ENCODE results near the gene ACADM.
"Not testable (repeated sequence)": the region's sequence is repeated elsewhere in the genome, so short reads cannot be mapped to it uniquely, and the experiment has no call there.

ACADM gene

DNA sequence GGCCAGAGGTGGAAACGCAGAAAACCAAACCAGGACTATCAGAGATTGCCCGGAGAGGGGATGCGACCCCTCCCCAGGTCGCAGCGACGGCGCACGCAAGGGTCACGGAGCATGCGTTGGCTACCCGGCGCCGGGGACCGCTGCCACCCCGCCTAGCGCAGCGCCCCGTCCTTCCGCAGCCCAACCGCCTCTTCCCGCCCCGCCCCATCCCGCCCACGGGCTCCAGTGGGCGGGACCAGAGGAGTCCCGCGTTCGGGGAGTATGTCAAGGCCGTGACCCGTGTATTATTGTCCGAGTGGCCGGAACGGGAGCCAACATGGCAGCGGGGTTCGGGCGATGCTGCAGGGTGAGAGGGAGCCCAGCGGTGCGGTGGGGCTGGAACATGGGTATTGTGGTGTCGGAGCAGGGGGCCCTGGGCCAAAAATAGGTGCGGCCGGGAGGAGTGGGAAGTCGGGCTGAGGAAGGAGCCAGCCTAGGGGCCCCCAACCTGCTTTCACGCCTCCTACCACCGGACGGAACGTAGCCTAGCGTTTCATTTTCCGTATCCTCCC is at the start of gene ACADM:
Gene ACADM (plus strand): TSS at position 238 of the 551 bp plus-strand sequence. CDS start 79 bp downstream, at position 317.
- peak; percentile 58 for DNase-seq

DNA sequence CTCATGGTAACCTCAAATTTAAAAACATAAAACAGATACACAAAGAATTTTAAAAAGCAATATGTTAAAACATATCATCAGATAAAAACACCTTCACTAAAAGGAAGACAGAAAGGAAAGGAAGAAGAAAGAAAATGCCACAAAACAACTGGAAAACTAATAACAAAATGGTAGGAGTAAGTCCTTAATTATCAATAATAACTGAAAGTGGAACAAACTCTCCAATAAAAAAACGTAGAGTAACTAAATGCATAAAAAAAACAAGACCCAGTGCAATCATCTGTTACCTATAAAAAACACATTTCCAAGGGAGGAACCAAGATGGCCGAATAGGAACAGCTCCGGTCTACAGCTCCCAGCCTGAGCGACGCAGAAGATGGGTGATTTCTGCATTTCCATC is 47.1 kb upstream of the ACADM start:
- DNase-seq, result peak; percentile 7

DNA sequence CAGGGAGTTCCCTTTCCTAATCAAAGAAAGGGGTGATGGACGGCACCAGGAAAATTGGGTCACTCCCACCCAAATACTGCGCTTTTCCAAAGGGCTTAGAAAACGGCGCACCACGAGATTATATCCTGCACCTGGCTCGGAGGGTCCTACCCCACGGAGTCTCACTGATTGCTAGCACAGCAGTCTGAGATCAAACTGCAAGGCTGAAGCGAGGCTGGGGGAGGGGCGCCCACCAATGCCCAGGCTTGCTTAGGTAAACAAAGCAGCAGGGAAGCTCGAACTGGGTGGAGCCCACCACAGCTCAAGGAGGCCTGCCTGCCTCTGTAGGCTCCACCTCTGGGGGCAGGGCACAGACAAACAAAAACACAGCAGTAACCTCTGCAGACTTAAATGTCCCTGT is 46.5 kb upstream of the ACADM start:
- not testable (repeated sequence) for DNase-seq

DNA sequence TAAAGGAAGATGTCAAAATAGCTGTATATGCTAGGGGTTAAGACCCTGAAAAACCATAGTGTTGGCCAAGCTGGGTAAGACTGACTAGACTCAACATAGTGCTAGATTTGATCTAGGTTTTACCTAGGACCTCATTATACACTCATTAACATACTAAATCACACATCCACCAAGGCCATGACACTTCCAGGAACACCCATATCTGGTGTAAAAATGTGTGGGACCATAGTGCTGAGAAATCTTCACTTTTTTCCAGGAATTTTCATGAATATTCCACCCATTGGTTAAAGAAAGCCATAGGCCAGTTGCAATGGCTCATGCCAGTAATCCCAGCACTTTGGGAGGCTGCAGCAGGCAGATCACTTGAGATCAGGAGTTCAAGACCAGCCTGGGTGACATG is 34.0 kb upstream of the ACADM start:
- DNase-seq, result no peak

DNA sequence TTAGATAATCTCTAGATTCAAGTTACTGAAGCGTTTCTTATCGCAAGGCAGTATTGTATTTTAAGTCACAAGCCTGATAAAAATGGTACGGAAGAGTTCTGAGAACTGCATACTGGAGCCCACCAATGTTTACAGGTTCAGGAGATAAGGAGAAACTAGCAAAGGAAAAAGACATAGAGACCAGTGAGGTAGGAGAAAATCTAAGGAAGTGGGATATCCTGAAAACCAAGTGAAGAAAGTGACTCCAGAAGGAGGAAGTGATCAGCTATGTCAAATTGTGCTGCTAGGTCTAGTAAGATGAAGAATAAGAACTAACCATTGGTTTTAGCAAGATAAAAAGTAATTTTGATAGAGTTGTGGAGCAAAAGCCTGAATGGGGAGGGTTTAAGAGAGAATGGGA is 31.0 kb upstream of the ACADM start:
- no peak for DNase-seq

DNA sequence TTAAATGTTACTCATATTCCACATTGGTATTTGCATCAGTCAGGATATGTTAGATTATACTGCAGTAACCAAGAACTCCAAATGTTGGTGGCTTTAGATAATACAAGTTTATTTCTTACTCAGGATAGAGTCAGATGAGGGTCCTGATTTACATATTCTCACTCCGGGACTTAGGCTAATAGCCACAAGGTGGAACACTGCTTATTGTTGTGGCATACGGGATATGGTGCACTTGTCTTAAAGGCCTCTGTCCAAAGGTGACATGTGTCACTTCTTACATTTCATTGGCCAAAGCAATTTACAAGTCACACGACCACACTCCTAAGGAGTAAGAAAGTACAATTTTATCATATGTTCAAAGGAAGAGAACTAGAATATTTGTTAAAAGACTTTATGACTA is 28.5 kb upstream of the ACADM start:
- DNase-seq, result no peak

DNA sequence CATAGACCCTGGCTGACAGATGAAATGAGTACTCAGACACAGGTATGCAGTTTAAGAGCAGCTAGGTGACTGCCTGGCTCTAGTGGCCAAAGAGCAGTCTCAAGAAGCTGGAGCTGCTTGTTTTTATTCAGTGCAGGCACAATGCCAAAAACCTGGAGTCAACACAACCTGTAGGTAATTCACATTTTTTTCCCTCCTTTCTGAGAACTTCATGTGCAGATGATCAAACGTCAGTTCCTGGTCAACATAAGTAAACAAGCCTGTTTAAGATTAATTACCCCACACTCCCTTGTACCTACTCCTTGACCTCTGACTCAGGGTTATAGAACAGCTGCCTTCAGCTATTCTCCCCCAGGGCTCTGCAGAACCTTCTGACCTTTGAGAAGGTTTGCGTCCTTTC is 17.3 kb upstream of the ACADM start:
- no peak for DNase-seq

DNA sequence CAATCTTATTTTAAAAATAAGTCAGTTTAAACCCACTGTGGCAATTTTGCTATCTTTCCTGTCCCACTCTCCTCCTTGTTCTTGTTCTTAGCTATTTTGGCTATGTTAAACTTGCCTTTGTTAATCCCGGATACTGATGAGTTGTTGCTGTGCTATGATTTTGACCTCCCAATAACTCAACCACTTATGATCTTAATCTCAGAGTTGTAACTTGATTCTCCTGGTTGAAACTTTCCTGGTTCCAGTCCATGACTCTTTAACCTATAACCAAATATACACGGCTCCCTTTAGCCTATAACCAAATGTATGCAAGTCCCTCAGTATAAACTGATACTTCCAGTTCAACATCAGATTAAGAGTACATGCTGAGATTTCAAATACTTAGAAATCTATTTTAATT is 15.6 kb upstream of the ACADM start:
- no peak for DNase-seq

DNA sequence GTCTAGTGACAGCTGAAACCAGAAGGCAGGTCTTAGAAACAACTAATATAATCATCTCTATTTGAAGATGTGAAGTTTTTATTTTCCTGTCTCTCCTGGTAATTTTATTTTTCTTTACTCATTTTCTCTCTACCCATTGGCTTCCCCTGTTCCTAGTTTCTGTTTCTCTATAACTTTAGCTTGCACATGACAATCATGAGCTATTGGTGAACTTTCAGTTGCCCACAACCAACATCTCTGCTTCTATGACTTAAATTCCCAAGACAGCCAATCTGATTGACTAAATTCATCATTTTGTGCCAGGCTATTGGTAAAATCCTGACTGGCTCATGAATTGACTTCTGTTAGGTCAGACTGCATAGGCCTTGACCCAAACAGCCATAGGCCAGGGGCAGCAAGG is 13.7 kb upstream of the ACADM start:
- no peak for DNase-seq

DNA sequence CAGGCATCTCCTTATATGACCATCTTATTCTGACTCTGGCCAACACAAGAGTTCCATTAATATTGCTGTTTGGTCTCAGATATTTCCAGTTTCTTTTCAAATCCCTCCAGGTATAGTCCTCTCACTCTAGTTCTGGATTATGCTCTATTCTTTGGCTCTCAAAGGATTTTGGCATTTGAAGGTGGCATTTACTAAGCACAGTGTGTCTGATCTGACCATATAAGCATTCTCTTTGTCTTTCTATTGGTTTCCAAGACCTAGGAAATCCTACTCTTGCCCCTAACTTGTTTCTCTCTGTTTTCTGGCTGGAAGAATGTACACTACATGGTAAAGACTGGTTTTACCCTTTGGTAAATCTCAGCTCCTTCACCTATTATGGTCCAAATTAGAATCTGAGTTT is 12.7 kb upstream of the ACADM start:
- no peak for DNase-seq

DNA sequence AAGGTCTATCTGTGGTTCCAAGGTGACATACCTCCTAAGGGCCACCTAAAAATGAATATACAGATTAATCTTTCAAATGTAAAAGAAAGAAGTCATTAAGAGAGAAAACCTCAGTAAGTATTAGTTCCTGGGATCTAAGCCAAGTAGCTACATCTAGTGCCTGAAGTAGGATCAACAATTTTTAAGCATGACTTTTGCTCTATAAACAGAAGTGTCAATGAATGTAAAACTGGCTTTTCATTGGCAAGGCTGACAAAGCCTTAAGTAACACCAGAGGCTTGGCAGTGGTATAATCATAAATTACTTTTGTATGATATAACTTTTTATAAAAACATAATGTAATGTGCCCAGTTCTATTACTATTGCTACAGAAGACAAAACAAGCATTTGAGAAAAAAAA is 12.2 kb upstream of the ACADM start:
- no peak for DNase-seq

DNA sequence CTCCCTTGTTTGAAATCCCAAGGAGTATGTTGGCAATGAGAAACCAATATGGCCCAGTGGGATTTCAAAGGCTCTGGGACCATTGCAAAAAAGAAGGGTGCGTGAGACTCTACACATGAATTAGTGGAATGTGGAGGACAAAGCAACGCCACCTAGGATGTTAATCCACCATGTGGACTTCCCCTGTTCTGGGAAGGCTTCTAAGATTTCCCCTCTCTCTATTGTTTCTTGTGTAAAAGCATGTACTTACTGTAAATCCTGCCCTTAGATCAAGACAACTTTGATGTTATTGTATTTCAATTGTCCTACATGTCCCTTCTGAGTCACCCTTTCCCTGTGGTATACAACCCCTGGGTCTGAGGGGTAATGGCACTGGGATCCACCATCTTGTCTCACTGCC is 4.7 kb upstream of the ACADM start:
- DNase-seq, result no peak

DNA sequence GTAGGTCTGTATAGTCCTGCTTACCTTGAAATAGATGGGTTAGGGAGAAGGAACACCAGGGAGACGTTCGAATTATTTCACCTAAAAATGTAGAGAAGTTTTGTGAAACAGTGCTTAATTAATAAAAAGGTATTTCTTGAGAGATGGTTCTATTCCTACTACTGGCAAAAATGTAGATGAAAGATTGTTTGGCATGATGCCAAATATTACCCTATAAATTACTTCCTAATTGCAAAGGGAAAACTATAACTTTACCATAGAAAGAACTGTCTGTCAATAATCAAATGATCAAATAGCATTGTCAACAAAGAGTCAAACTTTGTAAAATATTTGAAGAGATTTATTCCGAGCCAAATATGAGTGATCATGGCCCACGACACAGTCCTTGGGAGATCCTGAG is 4.2 kb upstream of the ACADM start:
- no peak for DNase-seq

DNA sequence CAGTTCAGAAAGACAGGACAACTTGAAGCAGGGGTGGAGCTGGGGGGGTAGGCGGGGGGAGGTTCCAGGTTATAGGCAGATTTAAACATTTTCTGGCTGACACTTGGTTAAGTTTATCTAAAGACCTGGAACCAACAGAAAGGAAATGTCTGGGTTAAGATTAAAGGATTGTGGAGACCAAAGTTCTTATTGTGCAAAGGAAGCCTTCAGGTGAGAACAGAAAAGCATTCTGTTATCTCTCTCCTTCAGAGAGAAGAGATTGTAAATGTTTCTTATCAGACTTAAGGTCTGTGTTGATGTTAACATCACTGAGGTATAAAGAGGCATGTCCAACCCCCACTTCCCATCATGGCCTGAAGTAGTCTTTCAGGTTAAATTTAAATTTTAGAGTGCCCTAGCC is 3.7 kb upstream of the ACADM start:
- DNase-seq, result no peak

DNA sequence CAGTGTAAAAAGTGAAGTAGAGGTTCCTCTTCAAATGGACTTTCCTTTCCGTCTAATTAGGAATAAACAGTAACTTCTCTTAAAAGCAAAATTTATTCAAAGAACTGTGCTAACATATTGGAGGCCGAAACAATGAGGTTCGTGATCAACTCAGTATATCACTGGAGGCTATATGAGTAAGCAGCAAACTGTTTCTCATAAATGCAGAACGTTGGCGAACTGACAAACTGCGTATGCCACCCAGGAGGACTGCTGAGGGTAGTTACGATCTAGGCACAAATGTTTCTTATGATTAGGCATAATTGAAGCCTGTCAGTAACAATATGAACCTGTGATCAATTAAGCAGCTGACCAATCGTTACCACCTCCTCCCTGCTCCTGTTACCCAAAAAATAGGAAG is 2.3 kb upstream of the ACADM start:
- DNase-seq, result not testable (repeated sequence)

DNA sequence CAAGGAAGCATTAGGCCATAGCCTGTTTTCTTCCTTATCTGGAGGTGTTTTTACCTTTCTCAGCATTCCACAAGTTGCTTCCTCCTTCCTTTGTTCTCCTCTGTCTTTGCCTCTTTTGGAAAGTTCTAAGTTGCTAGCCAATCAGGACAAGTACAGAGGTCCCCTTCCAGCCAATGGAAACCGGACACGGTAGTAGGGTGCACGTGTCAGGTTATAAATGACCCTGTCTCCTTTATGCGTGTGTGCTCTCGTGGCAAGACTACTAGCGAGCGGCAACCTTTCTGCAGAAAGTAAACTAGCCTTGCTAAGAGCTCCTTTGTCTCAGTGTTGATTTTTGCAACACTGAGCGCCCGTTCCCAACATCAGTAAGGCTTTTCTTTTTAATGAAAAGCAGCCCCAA is 1.5 kb upstream of the ACADM start:
- DNase-seq, result no peak

DNA sequence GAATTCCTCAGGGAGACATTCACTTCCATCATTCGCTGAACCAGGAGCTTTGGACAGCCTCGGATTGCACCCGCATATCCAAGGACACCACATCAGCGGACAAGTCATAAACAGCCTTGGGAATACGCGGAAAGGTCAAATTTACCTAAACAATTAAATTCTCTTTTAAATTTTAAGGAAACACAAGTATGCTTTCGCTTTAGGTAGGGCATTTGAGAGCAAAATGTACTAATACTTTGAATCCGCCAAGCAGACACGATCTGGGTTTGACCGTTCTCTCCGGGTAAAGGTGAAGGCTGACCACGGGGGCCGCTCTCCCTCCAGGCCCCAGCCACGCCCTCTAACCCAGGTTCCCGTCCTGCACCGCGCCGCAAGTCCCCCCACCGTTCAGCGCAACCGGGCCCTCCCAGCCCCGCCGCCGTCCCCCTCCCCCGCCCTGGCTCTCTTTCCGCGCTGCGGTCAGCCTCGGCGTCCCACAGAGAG is 479 bp upstream of the ACADM start:
- DNase-seq, result peak; percentile 60

DNA sequence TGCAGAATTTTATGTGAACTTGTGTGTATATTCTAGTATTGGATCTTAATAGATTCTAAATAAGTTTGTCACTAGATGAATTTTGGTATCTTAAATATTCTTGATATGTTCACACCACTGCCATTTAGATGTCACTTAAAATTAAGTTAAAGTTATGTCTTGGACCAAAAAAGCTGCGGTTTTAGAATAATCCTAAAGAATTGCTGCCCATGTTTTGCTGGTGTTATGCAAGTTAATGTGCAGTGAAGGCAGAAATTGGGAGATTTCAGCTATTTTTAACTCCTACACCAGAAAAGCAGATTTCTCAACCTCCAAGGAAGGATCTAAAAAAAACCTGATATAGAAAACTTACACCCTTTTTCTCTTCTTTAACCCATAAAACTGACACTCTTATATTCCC is 757 bp downstream of the ACADM start:
- no peak for DNase-seq

DNA sequence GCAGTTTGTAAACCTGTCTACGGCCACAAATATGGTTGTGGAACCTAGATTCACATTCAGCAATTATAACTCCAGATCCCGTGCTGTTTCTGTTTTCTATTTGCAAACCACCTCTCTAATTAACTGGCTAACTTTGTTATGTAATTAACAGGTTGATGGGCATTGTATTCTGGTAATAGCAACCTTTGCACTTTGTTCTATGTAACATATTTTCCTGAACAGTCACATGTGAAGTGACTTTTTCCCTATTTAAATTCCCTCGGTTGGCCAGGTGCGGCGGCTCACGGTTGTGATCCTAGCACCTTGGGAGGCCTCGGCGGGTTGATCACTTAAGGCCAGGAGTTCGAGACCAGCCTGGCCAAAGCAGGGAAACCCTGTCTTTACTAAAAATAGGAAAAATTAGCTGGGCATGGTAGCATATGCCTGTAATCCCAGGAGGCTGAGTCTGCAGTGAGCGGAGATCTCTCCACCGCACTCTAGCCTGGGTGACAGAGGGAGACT is 1.4 kb downstream of the ACADM start:
- DNase-seq, result no peak

DNA sequence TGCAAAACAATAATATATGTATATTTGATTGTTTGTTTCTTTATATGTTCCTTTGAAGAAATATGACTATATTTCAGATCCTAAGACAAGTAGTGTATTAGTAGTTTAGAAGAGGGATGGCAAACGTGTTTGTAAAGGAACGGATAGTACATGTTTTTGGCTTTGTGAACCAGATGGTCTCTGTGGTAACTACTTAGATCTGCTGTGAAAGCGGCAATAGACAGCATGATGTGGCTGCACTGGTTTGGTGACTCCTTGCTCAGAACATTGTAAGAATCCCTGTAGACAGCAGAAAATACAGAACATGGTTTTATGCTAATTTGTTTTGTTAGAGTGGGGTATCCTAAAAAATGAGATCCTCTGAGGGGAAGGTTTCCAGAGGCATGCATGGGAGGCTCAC is 3.1 kb downstream of the ACADM start:
- DNase-seq, result peak; percentile 13

DNA sequence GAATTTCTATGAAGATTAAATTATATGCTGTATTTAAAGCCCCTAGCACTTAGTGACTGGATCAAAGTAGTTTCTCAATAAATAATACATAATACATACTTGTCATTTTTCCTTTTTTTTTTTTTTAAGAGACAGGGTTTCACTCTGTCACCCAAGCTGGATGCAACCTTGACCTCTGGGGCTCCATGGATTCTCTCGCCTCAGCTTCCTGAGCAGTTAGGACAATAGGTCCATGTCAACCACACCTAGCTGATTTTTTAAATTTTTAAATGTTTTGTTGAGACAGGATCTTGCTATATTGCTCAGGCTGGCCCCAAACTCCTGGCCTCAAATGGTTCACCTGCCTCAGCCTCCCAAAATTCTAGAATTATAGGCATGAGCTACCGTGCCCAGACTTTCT is 5.9 kb downstream of the ACADM start:
- DNase-seq, result no peak

DNA sequence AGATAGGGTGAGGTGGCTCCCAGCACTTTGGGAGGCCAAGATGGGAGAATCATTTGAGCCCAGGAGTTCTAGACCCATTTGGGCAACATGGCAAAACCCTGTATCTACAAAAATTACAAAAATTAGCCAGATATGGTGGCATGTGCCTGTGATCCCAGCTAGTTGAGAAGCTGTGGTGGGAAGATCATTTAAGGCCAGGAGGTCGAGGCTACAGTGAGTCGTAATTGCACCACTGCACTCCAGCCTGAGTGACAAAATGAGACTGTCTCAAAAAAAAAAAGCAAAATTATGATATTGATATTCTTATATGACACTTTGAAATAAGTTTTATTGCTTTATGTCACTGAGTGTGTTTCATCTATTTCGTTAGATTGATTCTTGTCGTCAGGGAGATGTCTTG is 7.4 kb downstream of the ACADM start:
- no peak for DNase-seq

DNA sequence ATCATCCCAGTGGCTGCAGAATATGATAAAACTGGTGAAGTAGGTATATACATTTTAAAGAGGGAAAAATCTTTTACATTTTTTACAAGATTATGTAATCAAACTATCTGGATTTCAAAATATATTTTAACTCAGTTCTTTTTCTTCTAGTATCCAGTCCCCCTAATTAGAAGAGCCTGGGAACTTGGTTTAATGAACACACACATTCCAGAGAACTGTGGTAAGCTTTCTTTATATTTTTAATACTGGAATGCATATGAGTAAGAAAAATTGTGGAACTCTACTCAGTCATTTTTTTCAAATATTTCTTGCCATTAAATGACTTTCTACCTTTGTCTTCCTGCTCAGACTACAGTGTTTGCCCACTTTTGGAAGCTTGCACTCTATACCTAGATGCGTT is 8.2 kb downstream of the ACADM start:
- DNase-seq, result no peak

DNA sequence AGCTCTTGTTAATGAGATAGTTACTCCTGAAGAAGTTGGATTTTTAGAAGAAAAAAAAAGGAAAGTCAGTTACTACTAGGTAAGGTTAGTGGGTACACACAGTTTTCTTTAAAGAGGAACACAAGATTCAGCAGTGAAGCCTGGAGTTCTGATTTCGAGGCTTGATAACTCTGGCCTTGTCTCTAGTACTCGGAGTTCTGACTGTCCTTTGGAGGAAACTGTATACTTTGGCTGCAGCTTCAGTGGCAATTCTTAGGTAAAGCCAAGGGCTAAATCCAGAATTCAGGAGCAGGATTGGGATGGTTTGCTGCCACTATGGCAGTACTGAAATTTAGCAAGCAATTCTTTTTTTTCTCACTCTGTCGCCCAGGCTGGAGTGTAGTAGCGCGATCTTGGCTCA is 9.2 kb downstream of the ACADM start:
- no peak for DNase-seq

DNA sequence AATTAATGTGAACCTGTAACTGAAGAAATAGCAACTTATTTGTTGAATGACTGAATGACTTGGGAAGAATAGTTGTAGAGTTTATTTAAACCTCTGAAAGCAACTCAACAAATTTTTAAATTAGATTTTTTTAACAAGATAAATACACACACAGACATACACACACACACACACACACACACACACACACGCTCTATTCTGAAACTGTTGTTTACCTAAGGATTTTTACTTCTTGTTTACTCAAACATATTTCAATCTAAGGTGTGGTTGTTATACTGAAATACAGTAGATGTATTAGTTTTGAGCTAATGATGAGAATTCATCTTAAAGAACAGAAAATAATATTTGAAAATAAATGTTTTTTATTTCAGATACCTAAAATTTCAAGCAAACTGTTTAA is 11.5 kb downstream of the ACADM start:
- no peak for DNase-seq

Measured in NCI-H1694 treated with DMSO at 0.1 percent for 48 hours (cell line).